Ishikawa (cell line): ENCODE data around the gene CDCA8.

ENCODE experiments used
- CEBPB ChIP-seq: IDR thresholded peaks from 2 replicates; pipeline ENCODE4 v1.6.1; 2012
- CREB1 ChIP-seq: IDR thresholded peaks from 2 replicates; pipeline ENCODE4 v1.6.1; 2012; ENCODE audit warnings: low read depth
- EGR1 ChIP-seq: IDR thresholded peaks from 2 replicates; pipeline ENCODE4 v1.6.1; 2012
- EP300 ChIP-seq: IDR thresholded peaks from 2 replicates; pipeline ENCODE4 v1.6.1; 2012; ENCODE audit warnings: borderline replicate concordance
- FOXM1 ChIP-seq: IDR thresholded peaks from 2 replicates; pipeline ENCODE4 v1.6.1; 2012; ENCODE audit warnings: low read depth, borderline replicate concordance
- MAX ChIP-seq: IDR thresholded peaks from 2 replicates; pipeline ENCODE4 v1.6.1; 2012
- NFIC ChIP-seq: IDR thresholded peaks from 2 replicates; pipeline ENCODE4 v1.6.1; 2012
- RAD21 ChIP-seq: IDR thresholded peaks from 2 replicates; pipeline ENCODE4 v1.6.1; 2012; ENCODE audit warnings: low read depth
- TAF1 ChIP-seq: IDR thresholded peaks from 2 replicates; pipeline ENCODE4 v1.6.1; 2012; ENCODE audit warnings: low read depth, mild to moderate bottlenecking
- TCF12 ChIP-seq: IDR thresholded peaks from 2 replicates; pipeline ENCODE4 v1.6.1; 2012; ENCODE audit warnings: low read depth
- TEAD4 ChIP-seq: IDR thresholded peaks from 2 replicates; pipeline ENCODE4 v1.6.1; 2012
- USF1 ChIP-seq: IDR thresholded peaks from 2 replicates; pipeline ENCODE4 v1.6.1; 2012
- YY1 ChIP-seq: IDR thresholded peaks from 2 replicates; pipeline ENCODE4 v1.6.1; 2012; ENCODE audit warnings: low read depth
- ZBTB7A ChIP-seq: IDR thresholded peaks from 2 replicates; pipeline ENCODE4 v1.6.1; 2012; ENCODE audit warnings: low read depth
- TF ChIP-seq, protein P1 (sequence below): IDR thresholded peaks from 2 replicates; pipeline ENCODE4 v1.6.1; 2012; ENCODE audit warnings: low read depth, mild to moderate bottlenecking

Gene CDCA8

DNA sequence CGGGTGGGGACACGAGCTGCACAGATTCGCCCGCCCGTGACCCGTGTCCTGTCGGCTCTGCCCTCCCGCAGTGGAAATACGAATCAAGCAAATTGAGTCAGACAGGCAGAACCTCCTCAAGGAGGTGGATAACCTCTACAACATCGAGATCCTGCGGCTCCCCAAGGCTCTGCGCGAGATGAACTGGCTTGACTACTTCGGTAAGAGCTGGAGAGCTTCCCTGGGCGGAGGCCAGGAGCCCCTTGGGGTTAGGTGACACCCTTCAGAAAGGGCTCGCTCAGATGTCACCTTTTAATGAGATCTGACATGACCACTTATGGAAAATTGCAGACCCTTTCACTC, 489 bp downstream of the CDCA8 start:
- TF ChIP-seq YY1 = no peak
- TF ChIP-seq USF1 = no peak
- no peak for TF ChIP-seq CREB1
- TF ChIP-seq CEBPB = no peak
- no peak for TF ChIP-seq RAD21
- no peak for TF ChIP-seq FOXM1
- TF ChIP-seq TAF1 = no peak
- no peak for TF ChIP-seq MAX
- TF ChIP-seq, protein P1, sequence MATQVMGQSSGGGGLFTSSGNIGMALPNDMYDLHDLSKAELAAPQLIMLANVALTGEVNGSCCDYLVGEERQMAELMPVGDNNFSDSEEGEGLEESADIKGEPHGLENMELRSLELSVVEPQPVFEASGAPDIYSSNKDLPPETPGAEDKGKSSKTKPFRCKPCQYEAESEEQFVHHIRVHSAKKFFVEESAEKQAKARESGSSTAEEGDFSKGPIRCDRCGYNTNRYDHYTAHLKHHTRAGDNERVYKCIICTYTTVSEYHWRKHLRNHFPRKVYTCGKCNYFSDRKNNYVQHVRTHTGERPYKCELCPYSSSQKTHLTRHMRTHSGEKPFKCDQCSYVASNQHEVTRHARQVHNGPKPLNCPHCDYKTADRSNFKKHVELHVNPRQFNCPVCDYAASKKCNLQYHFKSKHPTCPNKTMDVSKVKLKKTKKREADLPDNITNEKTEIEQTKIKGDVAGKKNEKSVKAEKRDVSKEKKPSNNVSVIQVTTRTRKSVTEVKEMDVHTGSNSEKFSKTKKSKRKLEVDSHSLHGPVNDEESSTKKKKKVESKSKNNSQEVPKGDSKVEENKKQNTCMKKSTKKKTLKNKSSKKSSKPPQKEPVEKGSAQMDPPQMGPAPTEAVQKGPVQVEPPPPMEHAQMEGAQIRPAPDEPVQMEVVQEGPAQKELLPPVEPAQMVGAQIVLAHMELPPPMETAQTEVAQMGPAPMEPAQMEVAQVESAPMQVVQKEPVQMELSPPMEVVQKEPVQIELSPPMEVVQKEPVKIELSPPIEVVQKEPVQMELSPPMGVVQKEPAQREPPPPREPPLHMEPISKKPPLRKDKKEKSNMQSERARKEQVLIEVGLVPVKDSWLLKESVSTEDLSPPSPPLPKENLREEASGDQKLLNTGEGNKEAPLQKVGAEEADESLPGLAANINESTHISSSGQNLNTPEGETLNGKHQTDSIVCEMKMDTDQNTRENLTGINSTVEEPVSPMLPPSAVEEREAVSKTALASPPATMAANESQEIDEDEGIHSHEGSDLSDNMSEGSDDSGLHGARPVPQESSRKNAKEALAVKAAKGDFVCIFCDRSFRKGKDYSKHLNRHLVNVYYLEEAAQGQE = no peak
- TF ChIP-seq EGR1 = no peak
- no peak for TF ChIP-seq NFIC
- no peak for TF ChIP-seq ZBTB7A
- TF ChIP-seq EP300 = no peak
- no peak for TF ChIP-seq TCF12

GRCh38 chr1:37697090-37697489, 4.8 kb downstream of the CDCA8 start:
- no peak for TF ChIP-seq EGR1
- TF ChIP-seq RAD21 = no peak
- no peak for TF ChIP-seq NFIC
- TF ChIP-seq CREB1 = no peak
- no peak for TF ChIP-seq TEAD4
- no peak for TF ChIP-seq TAF1
- no peak for TF ChIP-seq TCF12
- TF ChIP-seq, protein P1 = no peak
- TF ChIP-seq YY1 = no peak
- no peak for TF ChIP-seq USF1
- no peak for TF ChIP-seq ZBTB7A
- no peak for TF ChIP-seq EP300
- TF ChIP-seq FOXM1 = no peak
- no peak for TF ChIP-seq CEBPB
- TF ChIP-seq MAX = no peak

DNA sequence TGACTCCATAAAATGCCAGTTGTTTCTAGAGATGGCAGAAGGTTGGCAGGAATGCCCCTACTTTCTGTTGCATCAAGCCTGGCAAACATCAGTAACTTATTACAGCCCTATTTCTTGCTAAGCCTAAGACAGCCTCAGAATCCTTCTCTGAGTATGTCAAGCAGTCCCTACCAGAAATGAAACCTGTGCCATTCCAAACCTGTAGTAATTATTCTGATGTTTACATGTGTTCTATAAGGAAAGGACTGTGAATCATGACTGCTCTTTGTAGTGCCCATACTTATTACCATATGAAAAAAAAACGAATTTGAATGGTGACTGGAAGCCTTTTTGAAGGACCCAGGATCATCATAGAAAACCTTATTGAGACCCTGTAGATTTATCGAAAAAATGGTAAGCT, 5.4 kb downstream of the CDCA8 start:
- TF ChIP-seq MAX = no peak
- no peak for TF ChIP-seq TCF12
- TF ChIP-seq YY1 = no peak

- TF ChIP-seq USF1 = no peak
- TF ChIP-seq TAF1 = no peak
- no peak for TF ChIP-seq FOXM1
- no peak for TF ChIP-seq YY1
These were observed 6.8 kb downstream of the CDCA8 start for GRCh38 chr1:37699147-37699546.

DNA sequence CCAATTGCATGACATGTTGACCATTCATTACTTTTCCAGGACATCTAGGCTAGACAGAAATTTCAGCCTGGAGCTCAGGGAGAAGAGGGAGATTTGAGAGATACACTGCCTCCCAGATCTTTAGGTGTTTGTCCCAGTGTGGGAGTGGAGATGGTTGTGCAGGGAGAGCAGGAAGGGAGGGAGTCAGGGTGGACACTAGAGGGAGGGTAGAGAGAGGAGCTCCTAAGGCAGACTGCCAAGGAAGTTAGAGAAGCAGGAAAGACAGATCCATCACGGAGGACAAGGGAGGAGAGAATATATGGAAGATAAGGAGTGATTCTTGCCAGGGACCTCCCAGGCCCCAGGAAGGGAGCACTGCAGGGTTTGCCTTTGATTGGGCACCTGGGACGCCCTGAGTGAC, 8.7 kb downstream of the CDCA8 start:
- no peak for TF ChIP-seq CREB1
- no peak for TF ChIP-seq FOXM1
- TF ChIP-seq USF1 = no peak

DNA sequence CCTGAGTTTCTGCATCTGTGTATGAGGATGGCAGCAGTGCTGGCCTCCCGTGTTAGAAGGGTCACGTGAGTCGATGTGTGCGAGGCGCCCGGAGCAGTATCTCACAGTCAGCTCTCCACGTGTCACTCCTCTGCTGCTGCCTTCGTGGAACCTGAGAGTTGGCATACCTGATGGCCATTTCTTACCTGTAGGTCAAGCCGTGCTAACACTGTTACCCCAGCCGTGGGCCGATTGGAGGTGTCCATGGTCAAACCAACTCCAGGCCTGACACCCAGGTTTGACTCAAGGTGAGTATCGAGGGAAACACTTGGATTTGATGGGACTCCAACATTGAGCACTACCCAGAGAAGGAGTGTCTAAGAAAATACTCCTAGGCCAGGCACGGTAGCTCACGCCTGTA, 10.7 kb downstream of the CDCA8 start:
- no peak for TF ChIP-seq NFIC
- TF ChIP-seq, protein P1 = no peak
- TF ChIP-seq FOXM1 = no peak
- no peak for TF ChIP-seq TAF1
- TF ChIP-seq EGR1 = no peak
- TF ChIP-seq CEBPB = no peak
- no peak for TF ChIP-seq MAX
- TF ChIP-seq YY1 = no peak
- TF ChIP-seq USF1 = no peak
